T-helper 2 cell treated with Interferon-gamma antibody and Interleukin-4, amounts not matched to agents 100 ng/mL and 5 ng/mL, for 36 hours (primary cell): ENCODE data around the gene ACSM2B. TPM values are rescaled to one million over a fixed set of nuclear protein-coding genes. Genes with fewer than 3 reads are reported as not detected.
"Not testable (repeated sequence)": the region's sequence is repeated elsewhere in the genome, so short reads cannot be mapped to it uniquely, and the experiment has no call there.

Source experiments
- intact Hi-C: fragments of 100-400 bp; cut with micrococcal nuclease; formaldehyde crosslinking; loops from one replicate; pipeline ENCODE4 v1.15.1; 2023
- total RNA-seq: library from RNA; stranded (reverse); gene quantifications from 2 replicates; pipeline ENCODE4 v1.2.3, GENCODE V29; 2022

ACSM2B gene
- total RNA-seq, result not detected in 2 replicates

GRCh38 chr16:20576145-20576544, at the start of gene ACSM2B:
ACSM2B (minus strand) TSS chr16:20576367; CDS start chr16:20564845, 11,522 bp downstream.
- intact Hi-C loops, result not testable (repeated sequence)

GRCh38 chr16:20624882-20625807, 49.0 kb upstream of the ACSM2B start:
- intact Hi-C loops, result no loop called here

- intact Hi-C loops, result no loop called here
Observed at GRCh38 chr16:20624205-20624604, 48.0 kb upstream of the ACSM2B start.

GRCh38 chr16:20622498-20622870, 46.3 kb upstream of the ACSM2B start:
- intact Hi-C loops, result no loop called here

- intact Hi-C loops, result no loop called here
Observed at GRCh38 chr16:20621406-20621805, 45.2 kb upstream of the ACSM2B start.

- intact Hi-C loops, result no loop called here
Observed at GRCh38 chr16:20620770-20621169, 44.6 kb upstream of the ACSM2B start.

GRCh38 chr16:20620003-20620402, 43.8 kb upstream of the ACSM2B start:
- intact Hi-C loops, result no loop called here

GRCh38 chr16:20617271-20617670, 41.1 kb upstream of the ACSM2B start:
- intact Hi-C loops, result no loop called here

GRCh38 chr16:20614186-20615141, 38.3 kb upstream of the ACSM2B start:
- intact Hi-C loops, result no loop called here

GRCh38 chr16:20613481-20614185, 37.5 kb upstream of the ACSM2B start:
- intact Hi-C loops, result no loop called here

- intact Hi-C loops, result no loop called here
Observed at GRCh38 chr16:20612551-20613480, 36.6 kb upstream of the ACSM2B start.

GRCh38 chr16:20611975-20612481, 35.9 kb upstream of the ACSM2B start:
- intact Hi-C loops, result no loop called here

- intact Hi-C loops, result no loop called here
Observed at GRCh38 chr16:20611350-20611902, 35.3 kb upstream of the ACSM2B start.

GRCh38 chr16:20610892-20611349, 34.8 kb upstream of the ACSM2B start:
- intact Hi-C loops, result no loop called here

GRCh38 chr16:20610211-20610891, 34.2 kb upstream of the ACSM2B start:
- intact Hi-C loops, result no loop called here

- intact Hi-C loops, result not testable (repeated sequence)
Observed at GRCh38 chr16:20602205-20602604, 26.0 kb upstream of the ACSM2B start.

GRCh38 chr16:20599475-20599874, 23.3 kb upstream of the ACSM2B start:
- intact Hi-C loops, result not testable (repeated sequence)

GRCh38 chr16:20598832-20599469, 22.8 kb upstream of the ACSM2B start:
- intact Hi-C loops, result no loop called here
